ENCODE data around the gene PLEK. TPM values are rescaled to one million over a fixed set of nuclear protein-coding genes. Genes with fewer than 3 reads are reported as not detected.
"Not testable (repeated sequence)": the region's sequence is repeated elsewhere in the genome, so short reads cannot be mapped to it uniquely, and the experiment has no call there.

The PLEK gene
- total RNA-seq, 1 donor: 0.36 TPM

GRCh38 chr2:68342470-68342869 lies 22.6 kb upstream of the PLEK start:
- Histone ChIP-seq H3K36me3 (ENCODE audit: insufficient read depth, low read length) (no peaks in the 10 kb centered on the region), H3K9me3 (ENCODE audit: low read depth, low read length) (no peaks in the 10 kb centered on the region), H3K27ac (ENCODE audit: low read depth, low read length) (no peak overlapping the region), H4K20me1 (ENCODE audit: insufficient read depth, low read length) (no peaks in the 10 kb centered on the region), H3K4me3 (ENCODE audit: insufficient read depth, low read length) (no peak overlapping the region), H2AFZ (ENCODE audit: low read length) (no peak overlapping the region), H3K27me3 (ENCODE audit: insufficient read depth, low read length) (no peaks in the 10 kb centered on the region), H3K4me2 (ENCODE audit: insufficient read depth, low read length) (no peak overlapping the region), H3K79me2 (ENCODE audit: insufficient read depth, low read length) (no peaks in the 10 kb centered on the region), H3K4me1 (ENCODE audit: insufficient read depth, low read length) (no peaks in the 10 kb centered on the region)
- TF ChIP-seq, protein P1, sequence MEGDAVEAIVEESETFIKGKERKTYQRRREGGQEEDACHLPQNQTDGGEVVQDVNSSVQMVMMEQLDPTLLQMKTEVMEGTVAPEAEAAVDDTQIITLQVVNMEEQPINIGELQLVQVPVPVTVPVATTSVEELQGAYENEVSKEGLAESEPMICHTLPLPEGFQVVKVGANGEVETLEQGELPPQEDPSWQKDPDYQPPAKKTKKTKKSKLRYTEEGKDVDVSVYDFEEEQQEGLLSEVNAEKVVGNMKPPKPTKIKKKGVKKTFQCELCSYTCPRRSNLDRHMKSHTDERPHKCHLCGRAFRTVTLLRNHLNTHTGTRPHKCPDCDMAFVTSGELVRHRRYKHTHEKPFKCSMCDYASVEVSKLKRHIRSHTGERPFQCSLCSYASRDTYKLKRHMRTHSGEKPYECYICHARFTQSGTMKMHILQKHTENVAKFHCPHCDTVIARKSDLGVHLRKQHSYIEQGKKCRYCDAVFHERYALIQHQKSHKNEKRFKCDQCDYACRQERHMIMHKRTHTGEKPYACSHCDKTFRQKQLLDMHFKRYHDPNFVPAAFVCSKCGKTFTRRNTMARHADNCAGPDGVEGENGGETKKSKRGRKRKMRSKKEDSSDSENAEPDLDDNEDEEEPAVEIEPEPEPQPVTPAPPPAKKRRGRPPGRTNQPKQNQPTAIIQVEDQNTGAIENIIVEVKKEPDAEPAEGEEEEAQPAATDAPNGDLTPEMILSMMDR (IDR thresholded peaks at IDR 0.05; ENCODE audit: extremely low read depth, low read depth, low read length): no peak
- DNase-seq (ENCODE audit: insufficient read length, low spot score, missing footprints): no peak

- no peaks in the 10 kb centered on the region for H3K9me3 ChIP-seq (ENCODE audit: low read depth, low read length)
- no peaks in the 10 kb centered on the region for H4K20me1 ChIP-seq (ENCODE audit: insufficient read depth, low read length)
- no peak overlapping the region for H3K27ac ChIP-seq (ENCODE audit: low read depth, low read length)
- H3K79me2 ChIP-seq (ENCODE audit: insufficient read depth, low read length): no peaks in the 10 kb centered on the region
- H3K36me3 ChIP-seq (ENCODE audit: insufficient read depth, low read length): no peaks in the 10 kb centered on the region
- no peak overlapping the region for H2AFZ ChIP-seq (ENCODE audit: low read length)
- H3K4me2 ChIP-seq (ENCODE audit: insufficient read depth, low read length): no peak overlapping the region
- DNase-seq (ENCODE audit: insufficient read length, low spot score, missing footprints): no peak
- no peak overlapping the region for H3K4me3 ChIP-seq (ENCODE audit: insufficient read depth, low read length)
- no peaks in the 10 kb centered on the region for H3K4me1 ChIP-seq (ENCODE audit: insufficient read depth, low read length)
- TF ChIP-seq, protein P1 (IDR thresholded peaks at IDR 0.05; ENCODE audit: extremely low read depth, low read depth, low read length): no peak
- H3K27me3 ChIP-seq (ENCODE audit: insufficient read depth, low read length): no peaks in the 10 kb centered on the region
Observed at GRCh38 chr2:68344031-68344430, 21.1 kb upstream of the PLEK start.

GRCh38 chr2:68345129-68345875 lies 19.8 kb upstream of the PLEK start:
- Histone ChIP-seq H3K9me3 (ENCODE audit: low read depth, low read length) (no peaks in the 10 kb centered on the region), H4K20me1 (ENCODE audit: insufficient read depth, low read length) (no peaks in the 10 kb centered on the region), H3K4me1 (ENCODE audit: insufficient read depth, low read length) (no peaks in the 10 kb centered on the region), H3K27ac (ENCODE audit: low read depth, low read length) (no peak overlapping the region), H3K79me2 (ENCODE audit: insufficient read depth, low read length) (no peaks in the 10 kb centered on the region), H3K36me3 (ENCODE audit: insufficient read depth, low read length) (no peaks in the 10 kb centered on the region), H3K27me3 (ENCODE audit: insufficient read depth, low read length) (no peaks in the 10 kb centered on the region), H3K4me3 (ENCODE audit: insufficient read depth, low read length) (no peak overlapping the region), H2AFZ (ENCODE audit: low read length) (no peak overlapping the region), H3K4me2 (ENCODE audit: insufficient read depth, low read length) (no peak overlapping the region)
- TF ChIP-seq, protein P1 (IDR thresholded peaks at IDR 0.05; ENCODE audit: extremely low read depth, low read depth, low read length): no peak
- no peak for DNase-seq (ENCODE audit: insufficient read length, low spot score, missing footprints)

DNA sequence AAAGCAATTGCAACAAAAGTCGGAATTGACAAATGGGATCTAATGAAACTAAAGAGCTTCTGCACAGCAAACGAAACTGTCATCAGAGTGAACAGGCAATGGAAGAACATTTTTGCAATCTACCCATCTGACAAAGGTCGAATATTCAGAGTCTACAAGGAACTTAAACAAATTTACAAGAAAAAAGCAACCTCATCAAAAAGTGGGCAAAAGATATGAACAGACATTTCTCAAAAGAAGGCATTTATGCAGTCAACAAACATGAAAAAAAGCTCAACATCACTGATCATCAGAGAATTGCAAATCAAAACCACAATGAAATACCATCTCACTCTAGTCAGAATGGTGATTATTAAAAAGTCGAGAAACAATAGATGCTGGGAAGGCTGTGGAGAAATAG lies 16.0 kb upstream of the PLEK start:
- H4K20me1 ChIP-seq (ENCODE audit: insufficient read depth, low read length); H3K9me3 ChIP-seq (ENCODE audit: low read depth, low read length); H3K4me2 ChIP-seq (ENCODE audit: insufficient read depth, low read length); H3K27me3 ChIP-seq (ENCODE audit: insufficient read depth, low read length); H3K36me3 ChIP-seq (ENCODE audit: insufficient read depth, low read length); H3K27ac ChIP-seq (ENCODE audit: low read depth, low read length); H2AFZ ChIP-seq (ENCODE audit: low read length); H3K79me2 ChIP-seq (ENCODE audit: insufficient read depth, low read length); H3K4me1 ChIP-seq (ENCODE audit: insufficient read depth, low read length); DNase-seq (ENCODE audit: insufficient read length, low spot score, missing footprints); H3K4me3 ChIP-seq (ENCODE audit: insufficient read depth, low read length): not testable (repeated sequence)
